ENCODE results near the gene DOCK1. TPM values are rescaled to one million over a fixed set of nuclear protein-coding genes. Genes with fewer than 3 reads are reported as not detected.

DOCK1 gene
- total RNA-seq, 1 experiment from 2014 or later = 82.2 TPM

DNA sequence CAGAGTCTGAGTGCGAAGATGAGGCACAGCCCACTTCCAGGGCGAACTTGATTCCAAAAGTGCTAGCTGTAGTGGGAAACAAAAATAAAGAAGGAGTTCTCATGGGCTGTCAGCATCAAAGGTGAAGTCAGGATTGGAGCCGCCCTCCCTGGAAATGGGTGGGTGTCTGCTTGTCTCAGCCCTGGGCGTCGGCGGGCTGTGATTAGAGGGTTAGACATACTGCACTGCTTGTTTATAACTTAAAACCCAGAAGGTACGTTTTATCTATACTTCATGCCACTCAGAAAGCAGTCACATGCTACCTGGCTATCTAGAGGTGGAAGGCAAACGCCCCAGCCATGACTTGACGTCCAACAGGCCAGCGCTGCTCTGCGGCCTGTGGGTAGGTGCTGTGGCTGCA is 535.1 kb downstream of the DOCK1 start:
- no peak overlapping the region for H3K4me3 ChIP-seq (ENCODE audit: low read depth, low read length)
- H3K4me1 ChIP-seq = no peaks in the 10 kb centered on the region
- intact Hi-C loops (cut with micrococcal nuclease; ENCODE audit: unreplicated experiment) = no loop called here
- CTCF ChIA-PET = no interaction called here
- no peaks in the 10 kb centered on the region for H3K4me1 Mint-ChIP-seq (ENCODE audit: low read depth, unreplicated experiment)
- no peaks in the 10 kb centered on the region for H3K27me3 ChIP-seq (replicated peaks; ENCODE audit: control insufficient read depth, insufficient read depth, low read length)
- BruUV-seq (replicated peaks) = no TSS peak
- H3K9me3 Mint-ChIP-seq (ENCODE audit: unreplicated experiment) = no peaks in the 10 kb centered on the region
- H3K9me3 ChIP-seq = no peaks in the 10 kb centered on the region
- no peaks in the 10 kb centered on the region; the same call in 1 of the 2 replicates for H3K36me3 ChIP-seq (ENCODE audit: control insufficient read depth, insufficient read depth, low read length)
- no peak for DNase-seq
- no peaks in the 10 kb centered on the region for H3K27me3 Mint-ChIP-seq (ENCODE audit: insufficient read depth, unreplicated experiment)
- H3K4me3 Mint-ChIP-seq (ENCODE audit: unreplicated experiment) = no peak overlapping the region
- H3K27ac Mint-ChIP-seq (ENCODE audit: unreplicated experiment) = no peak overlapping the region
- TF ChIP-seq, protein P1, sequence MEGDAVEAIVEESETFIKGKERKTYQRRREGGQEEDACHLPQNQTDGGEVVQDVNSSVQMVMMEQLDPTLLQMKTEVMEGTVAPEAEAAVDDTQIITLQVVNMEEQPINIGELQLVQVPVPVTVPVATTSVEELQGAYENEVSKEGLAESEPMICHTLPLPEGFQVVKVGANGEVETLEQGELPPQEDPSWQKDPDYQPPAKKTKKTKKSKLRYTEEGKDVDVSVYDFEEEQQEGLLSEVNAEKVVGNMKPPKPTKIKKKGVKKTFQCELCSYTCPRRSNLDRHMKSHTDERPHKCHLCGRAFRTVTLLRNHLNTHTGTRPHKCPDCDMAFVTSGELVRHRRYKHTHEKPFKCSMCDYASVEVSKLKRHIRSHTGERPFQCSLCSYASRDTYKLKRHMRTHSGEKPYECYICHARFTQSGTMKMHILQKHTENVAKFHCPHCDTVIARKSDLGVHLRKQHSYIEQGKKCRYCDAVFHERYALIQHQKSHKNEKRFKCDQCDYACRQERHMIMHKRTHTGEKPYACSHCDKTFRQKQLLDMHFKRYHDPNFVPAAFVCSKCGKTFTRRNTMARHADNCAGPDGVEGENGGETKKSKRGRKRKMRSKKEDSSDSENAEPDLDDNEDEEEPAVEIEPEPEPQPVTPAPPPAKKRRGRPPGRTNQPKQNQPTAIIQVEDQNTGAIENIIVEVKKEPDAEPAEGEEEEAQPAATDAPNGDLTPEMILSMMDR (IDR thresholded peaks at IDR 0.05; ENCODE audit: insufficient read depth in 1 of 2, low read depth in 1 of 2, low read length in 1 of 2, severe bottlenecking in 1 of 2, unreplicated experiment in 1 of 2) = no peak
- POLR2A ChIA-PET = no interaction called here
- H3K36me3 Mint-ChIP-seq (ENCODE audit: insufficient read depth, unreplicated experiment) = peaks cover 4% of the 10 kb centered on the region

DNA sequence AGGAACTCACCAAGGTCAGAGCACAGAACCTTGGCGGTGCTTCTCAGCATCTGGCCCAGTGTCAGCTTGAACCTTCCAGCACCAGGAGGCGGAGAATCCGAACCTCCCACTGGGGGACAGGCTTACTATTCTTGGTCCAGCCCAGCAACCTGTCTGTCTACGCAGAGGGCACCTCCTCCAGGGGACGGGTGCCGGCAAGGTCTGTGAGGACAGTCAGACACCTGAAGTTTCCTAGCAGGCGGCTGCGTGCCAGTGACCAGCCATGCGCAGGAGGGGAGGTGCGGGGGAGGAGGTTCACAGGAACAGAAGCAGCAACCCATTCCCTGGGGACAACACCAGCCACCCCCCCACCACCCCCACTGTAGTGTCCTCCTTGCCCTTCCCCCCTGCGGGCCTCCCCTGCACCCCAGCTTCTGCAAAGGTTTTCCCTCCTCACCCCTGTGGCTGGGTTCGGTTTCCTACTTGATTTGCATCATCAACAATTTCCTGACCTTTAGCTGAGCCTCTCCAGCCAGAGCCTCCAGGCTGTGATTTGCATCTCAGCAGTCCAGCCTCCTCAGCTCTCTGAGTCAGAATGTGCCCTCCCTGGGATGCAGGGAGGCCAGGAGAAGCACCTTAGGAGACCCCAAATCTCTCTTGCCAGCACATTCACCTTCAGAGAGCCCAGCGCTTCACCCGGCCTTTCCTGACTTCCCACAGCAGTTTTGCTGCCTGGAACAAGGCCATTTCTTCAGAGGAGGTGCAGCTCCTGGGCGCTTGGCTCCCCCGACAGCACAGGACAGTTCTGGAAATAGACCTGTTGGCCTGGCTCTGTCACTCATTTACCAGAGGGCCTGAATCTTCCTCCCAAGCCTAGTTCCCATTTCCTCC is 536.4 kb downstream of the DOCK1 start:
- TF ChIP-seq, protein P1 (IDR thresholded peaks at IDR 0.05; ENCODE audit: insufficient read depth in 1 of 2, low read depth in 1 of 2, low read length in 1 of 2, severe bottlenecking in 1 of 2, unreplicated experiment in 1 of 2) = no peak
- DNase-seq = no peak
- Mint-ChIP-seq H3K4me3 (ENCODE audit: unreplicated experiment) (no peak overlapping the region), H3K36me3 (ENCODE audit: insufficient read depth, unreplicated experiment) (peaks cover 13% of the 10 kb centered on the region), H3K27ac (ENCODE audit: unreplicated experiment) (no peak overlapping the region), H3K4me1 (ENCODE audit: low read depth, unreplicated experiment) (no peaks in the 10 kb centered on the region), H3K27me3 (ENCODE audit: insufficient read depth, unreplicated experiment) (no peaks in the 10 kb centered on the region), H3K9me3 (ENCODE audit: unreplicated experiment) (no peaks in the 10 kb centered on the region)
- intact Hi-C loops (cut with micrococcal nuclease; ENCODE audit: unreplicated experiment) = no loop called here
- H3K4me3 ChIP-seq (ENCODE audit: low read depth, low read length) = no peak overlapping the region
- no peaks in the 10 kb centered on the region for H3K9me3 ChIP-seq
- no peaks in the 10 kb centered on the region for H3K27me3 ChIP-seq (replicated peaks; ENCODE audit: control insufficient read depth, insufficient read depth, low read length)
- H3K36me3 ChIP-seq (ENCODE audit: control insufficient read depth, insufficient read depth, low read length) = no peaks in the 10 kb centered on the region; the same call in 1 of the 2 replicates
- BruUV-seq (replicated peaks) = no TSS peak
- POLR2A ChIA-PET = no interaction called here
- CTCF ChIA-PET = no interaction called here
- no peaks in the 10 kb centered on the region for H3K4me1 ChIP-seq

DNA sequence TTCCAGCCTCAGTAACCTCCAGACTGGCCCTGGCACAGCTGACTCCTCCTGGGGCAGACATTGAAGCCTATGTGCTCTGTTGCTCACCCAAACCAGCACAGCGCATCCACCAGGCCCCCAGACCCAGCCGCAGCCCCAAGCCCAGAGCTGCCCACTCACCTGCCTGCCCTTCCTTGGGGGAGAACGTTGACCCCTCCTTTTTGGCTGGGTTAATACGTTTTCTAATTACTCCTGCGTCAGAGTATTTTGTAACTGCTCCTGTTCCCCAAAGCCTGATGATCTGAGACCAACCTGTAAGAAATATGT is 536.9 kb downstream of the DOCK1 start:
- TF ChIP-seq, protein P1 (IDR thresholded peaks at IDR 0.05; ENCODE audit: insufficient read depth in 1 of 2, low read depth in 1 of 2, low read length in 1 of 2, severe bottlenecking in 1 of 2, unreplicated experiment in 1 of 2) = no peak
- no TSS peak for BruUV-seq (replicated peaks)

More for the DNA sequence above, 536.9 kb downstream of the DOCK1 start:
- Histone ChIP-seq H3K4me3 (ENCODE audit: low read depth, low read length) (no peak overlapping the region), H3K27me3 (replicated peaks; ENCODE audit: control insufficient read depth, insufficient read depth, low read length) (no peaks in the 10 kb centered on the region), H3K36me3 (ENCODE audit: control insufficient read depth, insufficient read depth, low read length) (no peaks in the 10 kb centered on the region; the same call in 1 of the 2 replicates), H3K9me3 (no peaks in the 10 kb centered on the region), H3K4me1 (no peaks in the 10 kb centered on the region)
- POLR2A ChIA-PET = no interaction called here
- no peak overlapping the region for H3K27ac Mint-ChIP-seq (ENCODE audit: unreplicated experiment)
- no peak for DNase-seq
- intact Hi-C loops (cut with micrococcal nuclease; ENCODE audit: unreplicated experiment) = no loop called here
- no peaks in the 10 kb centered on the region for H3K27me3 Mint-ChIP-seq (ENCODE audit: insufficient read depth, unreplicated experiment)
- H3K36me3 Mint-ChIP-seq (ENCODE audit: insufficient read depth, unreplicated experiment) = peaks cover 13% of the 10 kb centered on the region
- CTCF ChIA-PET = no interaction called here
- H3K4me3 Mint-ChIP-seq (ENCODE audit: unreplicated experiment) = no peak overlapping the region
- no peaks in the 10 kb centered on the region for H3K9me3 Mint-ChIP-seq (ENCODE audit: unreplicated experiment)
- no peaks in the 10 kb centered on the region for H3K4me1 Mint-ChIP-seq (ENCODE audit: low read depth, unreplicated experiment)
